ENCODE measurements around the gene C5orf58.

- TF ChIP-seq CTCF (IDR thresholded peaks at IDR 0.05) = no peak
- TF ChIP-seq EZH2 (IDR thresholded peaks at IDR 0.05; ENCODE audit: borderline replicate concordance, insufficient read depth, low read depth, low read length, poor library complexity, severe bottlenecking) = no peak
Observed at GRCh38 chr5:170262061-170263045, 29.6 kb downstream of the C5orf58 start.

All from B cell (primary cell).